HG03521 (cell line): ENCODE results near the gene PRKAR2B.
"Not testable (repeated sequence)": the region's sequence is repeated elsewhere in the genome, so short reads cannot be mapped to it uniquely, and the experiment has no call there.

ENCODE experiments used
- ATAC-seq: cut with Tn5 transposase; IDR thresholded peaks from one replicate; pipeline ENCODE4 v1.9.1; 2021; ENCODE audit warnings: mild to moderate bottlenecking, moderate library complexity; ENCODE audit not compliant: unreplicated experiment

PRKAR2B gene

GRCh38 chr7:107115114-107115513, 70.6 kb downstream of the PRKAR2B start:
- ATAC-seq, result no peak

GRCh38 chr7:107115762-107116540, 71.4 kb downstream of the PRKAR2B start:
- ATAC-seq, result no peak

- ATAC-seq, result no peak
These were observed 73.8 kb downstream of the PRKAR2B start for GRCh38 chr7:107118109-107118900.

GRCh38 chr7:107119376-107120105, 75.0 kb downstream of the PRKAR2B start:
- no peak for ATAC-seq

- no peak for ATAC-seq
These were observed 78.0 kb downstream of the PRKAR2B start for GRCh38 chr7:107122486-107122911.

- ATAC-seq, result no peak
These were observed 78.9 kb downstream of the PRKAR2B start for GRCh38 chr7:107123392-107123791.

GRCh38 chr7:107125475-107125874, 81.0 kb downstream of the PRKAR2B start:
- no peak for ATAC-seq

- no peak for ATAC-seq
These were observed 83.7 kb downstream of the PRKAR2B start for GRCh38 chr7:107128217-107128616.

GRCh38 chr7:107128748-107129147, 84.2 kb downstream of the PRKAR2B start:
- no peak for ATAC-seq

GRCh38 chr7:107130487-107131220, 86.1 kb downstream of the PRKAR2B start:
- ATAC-seq, result no peak

GRCh38 chr7:107133396-107133795, 88.9 kb downstream of the PRKAR2B start:
- ATAC-seq, result no peak

GRCh38 chr7:107138696-107139420, 94.4 kb downstream of the PRKAR2B start:
- ATAC-seq, result no peak

GRCh38 chr7:107143875-107144274, 99.4 kb downstream of the PRKAR2B start:
- ATAC-seq, result not testable (repeated sequence)

- no peak for ATAC-seq
These were observed 100.7 kb downstream of the PRKAR2B start for GRCh38 chr7:107145067-107145838.

- ATAC-seq, result peak; percentile 69
These were observed 103.2 kb downstream of the PRKAR2B start for GRCh38 chr7:107147464-107148393.

GRCh38 chr7:107148721-107149120, 104.2 kb downstream of the PRKAR2B start:
- ATAC-seq, result no peak

- no peak for ATAC-seq
These were observed 105.4 kb downstream of the PRKAR2B start for GRCh38 chr7:107149863-107150262.

- no peak for ATAC-seq
These were observed 106.0 kb downstream of the PRKAR2B start for GRCh38 chr7:107150375-107151073.
